HPDE6-E6E7 (cell line): Measurements from ENCODE around the gene MYDGF.

ENCODE experiments used
- DNase-seq: peaks from one replicate; pipeline ENCODE4 v3.0.0; 2011; ENCODE audit warnings: missing footprints; ENCODE audit errors: extremely low spot score

Gene MYDGF

DNA sequence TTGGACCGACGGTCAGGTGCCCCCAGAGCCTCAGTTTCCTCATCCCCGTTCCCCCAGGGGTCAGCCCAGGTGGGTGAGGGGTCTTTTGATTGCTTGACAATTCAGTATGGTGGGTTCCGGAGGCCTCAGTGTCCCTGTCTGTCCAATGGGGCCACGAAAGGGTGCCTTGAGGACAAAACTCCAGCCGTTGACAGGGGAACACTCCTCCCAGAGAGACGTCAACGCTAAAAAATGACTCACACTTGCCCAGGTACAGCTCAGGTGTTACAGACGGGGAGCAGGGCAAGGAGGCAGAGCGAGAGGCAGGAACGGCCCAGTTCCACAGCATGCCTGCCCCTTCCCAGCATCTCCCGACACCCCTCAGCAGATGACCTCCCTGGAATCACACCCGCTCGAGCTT, 29.0 kb downstream of the MYDGF start:
- no peak for DNase-seq

DNA sequence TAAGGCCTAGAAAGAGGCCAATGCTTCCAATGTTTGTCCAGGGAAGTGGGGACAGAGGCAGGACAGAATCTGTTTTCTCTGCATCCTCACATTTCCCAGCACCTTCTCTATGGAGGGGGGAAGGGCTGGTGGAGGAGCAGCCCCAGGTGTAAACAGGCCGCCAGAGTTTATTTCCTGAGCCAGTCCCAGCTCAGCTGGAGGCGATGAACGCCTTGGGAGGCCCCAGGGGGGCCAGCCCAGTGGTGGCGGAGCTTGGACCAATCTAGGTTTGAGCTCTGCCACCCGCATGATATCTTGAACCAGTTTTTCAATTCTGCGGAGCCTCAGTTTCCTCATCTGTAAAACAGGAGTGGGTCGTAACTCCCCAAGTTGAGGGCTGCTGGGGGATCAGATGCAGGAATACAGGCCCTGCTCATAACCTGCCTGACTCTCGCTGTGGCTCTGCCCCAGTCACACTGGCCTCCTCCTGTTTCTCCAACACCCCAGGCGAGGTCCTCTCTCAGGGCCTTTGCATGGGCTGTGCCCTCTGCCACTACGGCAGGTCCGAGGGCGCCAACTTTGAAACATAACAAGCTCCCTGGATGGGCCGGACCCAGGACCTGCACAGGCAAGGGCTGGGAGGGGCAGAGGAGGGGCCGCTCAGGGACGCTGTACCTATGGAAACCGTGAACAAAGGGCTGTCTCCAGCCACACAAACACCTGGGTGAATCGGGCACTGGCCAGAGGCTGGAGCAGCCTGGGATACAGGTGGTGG, 29.7 kb downstream of the MYDGF start:
- DNase-seq: no peak

GRCh38 chr19:4639531-4640246, 30.5 kb downstream of the MYDGF start:
- DNase-seq: no peak

DNA sequence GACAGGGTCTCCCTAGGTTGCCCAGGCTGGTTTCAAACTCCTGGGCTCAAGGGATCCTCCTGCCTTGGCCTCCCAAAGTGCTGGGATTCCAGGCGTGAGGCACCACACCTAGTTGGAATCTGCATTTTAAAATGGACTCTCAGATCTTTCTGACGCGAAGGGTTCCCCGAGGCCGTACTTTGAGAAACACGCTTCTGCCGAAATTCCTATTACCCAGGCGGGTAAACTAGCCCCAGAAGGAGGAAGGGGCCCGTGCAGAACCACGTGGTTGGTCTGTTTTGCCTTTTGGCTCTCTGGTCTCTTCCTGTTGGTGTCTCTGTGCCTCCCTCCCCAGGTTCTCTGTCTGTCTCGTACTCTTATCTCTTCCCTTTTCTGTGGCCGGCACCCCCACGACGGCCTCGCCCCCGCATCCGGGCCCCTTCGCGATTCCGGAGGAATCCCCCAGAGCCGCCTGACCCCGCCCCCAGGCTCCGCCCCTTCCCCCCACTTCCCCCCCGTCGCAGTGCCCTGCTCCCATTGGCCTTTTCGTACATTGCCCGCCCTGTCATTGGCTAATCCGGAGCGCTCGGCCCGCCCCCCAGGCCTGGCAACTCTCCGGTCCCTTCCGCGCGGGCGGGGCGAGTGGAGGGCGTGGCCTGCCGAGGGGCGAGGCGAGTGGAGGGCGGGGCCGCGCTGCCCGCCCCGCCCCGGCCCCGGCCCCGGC, 31.2 kb downstream of the MYDGF start, which contains the start of gene TNFAIP8L1:
Gene TNFAIP8L1 (plus strand): TSS at position 689 of the 703 bp plus-strand sequence. CDS start 12,354 bp downstream, outside the sequence.
- peak; percentile 96 for DNase-seq

DNA sequence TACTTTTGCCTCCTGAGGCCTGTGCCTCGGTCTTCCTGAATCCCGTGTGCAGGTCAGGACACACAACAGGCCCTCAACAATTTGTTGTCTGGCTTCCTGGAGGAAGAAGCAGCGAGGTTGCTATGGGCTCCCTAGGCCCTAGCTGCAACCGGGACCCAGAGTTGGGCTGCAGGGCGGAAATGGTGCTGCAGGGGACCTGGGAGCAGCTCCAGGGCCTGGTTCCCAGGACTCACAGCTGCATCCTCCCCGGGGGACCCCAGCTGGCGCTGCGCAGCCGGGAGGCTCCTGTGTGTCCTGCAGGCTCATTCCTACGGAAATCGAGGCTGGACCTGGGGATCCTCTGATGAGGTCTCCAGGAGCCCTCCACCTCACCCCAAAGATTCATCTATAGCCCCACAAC, 31.8 kb downstream of the MYDGF start:
- DNase-seq: no peak

- no peak for DNase-seq
Measured at GRCh38 chr19:4636761-4637160, 33.4 kb downstream of the MYDGF start.

DNA sequence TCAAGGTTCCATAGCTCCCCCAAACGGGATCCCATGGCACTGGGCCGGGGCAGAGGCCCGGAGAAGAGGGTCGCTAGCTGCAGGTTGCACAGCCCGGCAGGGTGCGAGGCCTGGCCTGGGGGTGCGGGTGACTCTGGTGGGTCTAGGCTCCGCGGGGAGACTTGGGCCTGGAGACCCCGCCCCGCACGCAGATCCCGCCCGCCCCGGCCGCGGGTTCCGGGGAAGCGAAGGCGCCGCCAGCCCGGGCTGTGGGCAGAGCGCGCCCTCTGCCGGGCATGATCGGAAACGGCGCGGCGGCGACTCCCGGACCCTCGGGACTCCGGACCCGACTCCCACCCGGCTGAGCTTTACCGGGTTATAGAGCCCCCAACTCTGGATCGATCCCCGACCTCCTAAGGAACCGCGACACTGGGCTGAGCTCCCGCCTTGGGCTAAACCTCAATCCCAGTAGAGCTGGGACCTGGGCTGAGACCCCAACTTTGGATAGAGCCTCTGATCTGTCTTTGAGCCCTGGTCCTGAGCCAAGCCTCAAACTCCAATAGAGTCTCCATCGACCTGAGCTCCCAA, 33.9 kb downstream of the MYDGF start:
- DNase-seq: no peak

GRCh38 chr19:4635754-4636116, 34.4 kb downstream of the MYDGF start:
- DNase-seq: no peak

DNA sequence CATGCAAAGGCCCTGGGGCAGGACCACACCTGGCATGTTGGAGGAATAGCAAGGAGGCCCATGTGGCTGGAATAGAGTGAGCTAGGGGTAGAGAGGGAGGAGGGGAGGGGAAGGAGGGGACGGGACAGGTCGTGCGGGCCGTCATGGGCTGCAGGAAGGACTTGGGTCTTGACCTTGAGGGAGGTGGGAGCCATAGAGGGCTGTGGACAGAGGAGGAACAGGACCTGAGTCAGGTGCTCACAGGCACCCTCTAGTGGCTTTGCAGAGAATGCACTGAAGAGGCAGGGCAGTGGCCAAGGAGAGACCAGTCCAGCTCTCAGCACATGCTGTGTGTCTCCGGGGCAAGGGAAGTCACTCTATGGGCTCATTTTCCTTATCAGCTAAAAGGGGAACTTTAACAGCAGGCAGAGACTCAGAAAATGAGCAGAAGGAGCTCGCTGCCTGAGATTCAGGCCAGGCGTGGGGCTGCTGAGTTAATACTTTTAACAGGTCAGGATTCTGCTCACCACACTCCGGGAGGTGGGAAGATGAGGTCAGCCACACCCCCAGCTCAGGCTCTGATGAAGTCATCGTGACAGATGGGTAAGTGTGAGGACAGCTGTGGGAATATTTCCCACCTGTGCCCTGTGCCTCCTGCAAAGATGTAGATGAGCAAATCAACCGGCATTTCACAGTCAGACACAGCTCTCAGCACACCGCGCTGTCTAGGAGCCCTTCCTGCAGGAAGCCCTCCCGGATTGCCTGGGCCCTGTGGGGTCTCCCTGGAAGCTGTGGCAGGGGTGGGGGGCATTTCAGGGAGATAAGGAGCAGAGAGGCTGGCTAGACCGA, 36.8 kb downstream of the MYDGF start:
- peak; percentile 67 for DNase-seq

DNA sequence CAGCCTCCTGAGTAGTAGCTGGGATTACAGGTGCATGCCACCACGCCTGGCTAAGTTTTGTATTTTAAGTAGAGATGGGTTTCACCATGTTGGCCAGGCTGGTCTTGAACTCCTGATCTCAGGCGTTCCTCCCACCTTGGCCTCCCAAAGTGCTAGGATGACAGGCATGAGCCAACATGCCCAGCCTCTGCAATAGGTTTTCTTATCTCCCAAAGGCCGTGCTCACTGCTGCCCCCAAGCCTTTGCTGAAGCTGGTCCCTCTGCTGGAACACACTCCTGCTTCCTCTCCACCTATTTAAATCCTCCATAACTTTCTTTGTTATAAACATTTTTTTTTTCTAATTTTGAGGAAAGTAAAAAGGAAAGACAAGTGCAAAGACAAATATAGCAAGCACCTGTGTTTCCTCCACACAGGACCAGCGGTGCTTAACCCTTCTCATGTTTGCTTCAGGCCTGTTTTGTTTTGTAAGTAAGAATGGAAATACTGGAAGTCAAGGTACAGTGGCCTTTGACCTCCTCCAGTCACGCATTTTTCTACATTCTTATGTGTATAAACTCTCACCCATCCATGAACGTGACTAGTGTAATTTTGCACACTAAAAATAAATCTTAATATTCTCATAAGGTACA, 45.3 kb downstream of the MYDGF start:
- DNase-seq: no peak

GRCh38 chr19:4624301-4624700, 45.8 kb downstream of the MYDGF start:
- DNase-seq: no peak

DNA sequence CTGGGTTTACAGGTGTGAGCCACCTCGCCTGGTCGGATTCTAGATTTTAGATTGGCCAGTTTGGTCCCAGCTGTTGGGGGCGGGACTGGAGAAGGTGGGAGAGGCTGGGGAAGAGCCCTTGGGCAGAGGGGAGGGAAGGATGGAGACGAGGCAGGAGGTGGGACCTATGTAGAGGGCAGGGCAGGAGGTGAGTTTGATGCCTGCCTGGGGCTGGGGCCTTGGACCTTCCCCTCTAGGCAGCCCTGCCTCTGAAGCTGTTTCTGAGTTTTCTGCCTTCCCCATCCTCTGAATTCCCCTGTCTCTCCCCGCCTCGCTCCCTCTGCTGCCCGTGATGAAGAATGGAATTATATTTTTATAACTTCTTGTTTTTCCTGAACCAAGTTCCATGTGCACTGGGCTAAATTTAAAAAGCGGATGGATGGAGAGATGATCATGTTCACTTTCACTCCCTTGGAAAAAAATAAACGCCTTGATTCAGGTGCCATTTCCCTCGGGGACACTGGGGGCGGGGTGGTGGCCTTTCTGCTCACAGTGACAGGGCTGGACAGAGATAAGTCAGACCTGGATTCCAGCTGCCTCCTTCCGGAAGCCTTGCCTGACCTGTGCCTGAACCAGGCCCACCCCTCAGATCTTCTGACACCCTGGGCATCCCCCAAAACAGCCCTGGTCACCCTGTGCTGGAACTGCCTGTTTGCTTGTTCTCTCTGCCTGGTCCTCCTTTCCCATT, 47.3 kb downstream of the MYDGF start:
- DNase-seq: no peak

DNA sequence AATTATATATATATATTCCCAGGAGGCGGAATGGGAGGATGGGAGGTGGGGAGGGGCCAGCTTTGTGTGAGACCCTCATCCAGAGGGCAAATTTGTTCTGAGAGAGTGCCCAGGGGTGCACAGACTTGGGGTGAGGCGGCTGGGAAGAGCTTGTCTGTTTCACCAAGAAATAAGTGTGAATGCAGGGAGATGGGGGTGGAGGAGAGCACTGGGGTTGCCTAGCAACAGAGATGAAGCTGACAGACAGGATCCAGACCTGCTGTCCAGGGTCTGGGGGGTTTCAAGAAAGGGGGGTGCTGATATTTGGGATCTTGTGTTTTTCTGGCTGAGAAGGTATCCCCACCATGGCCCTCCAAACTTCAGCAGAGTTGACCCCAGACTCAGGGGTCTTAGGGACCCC, 49.5 kb downstream of the MYDGF start:
- DNase-seq: no peak

DNA sequence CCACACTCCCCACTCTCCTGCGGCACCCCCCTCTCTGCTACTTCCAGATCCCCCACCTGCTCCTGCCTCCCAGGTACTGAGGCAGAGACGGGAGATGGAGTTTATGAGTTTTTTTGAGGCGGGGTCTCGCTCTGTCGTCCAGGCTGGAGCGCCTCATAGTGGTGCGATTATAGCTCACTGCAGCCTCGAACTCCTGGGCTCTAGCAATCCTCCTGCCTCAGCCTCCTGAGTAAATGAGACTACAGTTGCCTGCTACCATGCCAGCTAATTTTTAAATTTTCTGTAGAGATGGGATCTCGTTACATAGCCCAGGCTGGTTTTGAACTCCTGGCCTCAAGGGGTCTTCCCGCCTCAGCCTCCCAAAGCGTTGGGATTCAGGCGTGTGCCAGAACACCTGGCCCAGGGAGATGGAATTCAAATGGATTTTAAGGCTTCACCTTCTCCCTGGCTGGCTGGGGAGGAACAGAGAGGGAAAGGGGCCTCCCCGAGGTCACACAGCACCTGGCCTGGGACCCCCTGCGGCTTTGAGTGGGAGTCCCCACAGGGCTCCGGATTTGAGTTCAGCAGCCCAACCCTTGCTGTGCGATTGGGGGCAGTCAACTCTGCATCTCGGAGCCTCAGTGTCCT, 50.4 kb downstream of the MYDGF start:
- DNase-seq: no peak

- DNase-seq: no peak
Measured at GRCh38 chr19:4618019-4618418, 52.1 kb downstream of the MYDGF start.

DNA sequence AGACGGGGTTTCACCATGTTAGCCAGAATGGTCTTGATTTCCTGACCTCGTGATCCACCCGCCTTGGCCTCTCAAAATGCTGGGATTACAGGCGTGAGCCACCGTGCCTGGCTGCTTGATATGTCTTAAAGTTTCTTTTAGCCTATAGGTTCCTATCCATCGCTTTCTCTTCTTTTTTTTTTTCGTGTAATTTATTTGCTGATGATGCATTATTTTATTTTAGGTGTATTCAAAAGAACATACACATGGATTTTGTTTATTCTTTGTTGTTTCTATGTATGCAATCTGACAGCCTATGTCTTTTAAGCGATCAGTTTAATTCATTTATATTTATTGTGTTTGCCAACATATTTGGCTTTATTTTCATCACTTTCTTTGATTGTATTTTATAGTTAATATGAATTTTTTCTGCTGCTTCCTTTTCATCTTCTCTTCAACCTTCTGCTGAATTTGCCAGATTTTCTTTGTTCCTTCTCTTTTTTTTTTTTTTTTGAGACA, 56.8 kb downstream of the MYDGF start:
- DNase-seq: no peak

- no peak for DNase-seq
Measured at GRCh38 chr19:4609878-4610511, 60.1 kb downstream of the MYDGF start.
